CD4-positive, alpha-beta T cell (primary cell): ENCODE data around the gene HLF. TPM values are rescaled to one million over a fixed set of nuclear protein-coding genes. Genes with fewer than 3 reads are reported as not detected.

Experiments
- ATAC-seq: fragments of 200-7000 bp; cut with Tn5 transposase; one replicate; pipeline ENCODE4 v1.10.0; 2022; ENCODE audit warnings: mild to moderate bottlenecking; ENCODE audit not compliant: poor library complexity
- CTCF ChIA-PET: fragments of 350-600 bp; sonication (Branson Sonifier 250); formaldehyde crosslinking; loops from one replicate; lab custom pipeline; 2021; ENCODE audit warnings: antibody characterized with exemption, inconsistent platforms; lab: Charles Lee
- POLR2A ChIA-PET: fragments of 350-600 bp; sonication (Branson Sonifier 250); formaldehyde crosslinking; loops from one replicate; lab custom pipeline; 2021; ENCODE audit warnings: antibody characterized with exemption, inconsistent platforms; lab: Charles Lee
- DNase-seq, 14 experiments: peaks; one replicate each; pipeline ENCODE4 v3.0.0-alpha.2; 2013 to 2020; ENCODE audit warnings: mixed read lengths in 2 of 14
- H3K27ac ChIP-seq, 2 donors: one replicate each; pipeline versions ENCODE4 v1.5.1 to v1.7.0; 2013; ENCODE audit warnings: low read length in 2 of 2, low read depth in 1 of 2, mild to moderate bottlenecking in 1 of 2
- H3K27me3 ChIP-seq, 2 experiments: 1 replicate in 1 of 2; 2 replicates in 1 of 2; pipeline versions ENCODE4 v1.6.1 to v1.7.0; 2013; ENCODE audit warnings: low read length in 2 of 2, control low read depth in 1 of 2, mild to moderate bottlenecking in 1 of 2, moderate library complexity in 1 of 2; ENCODE audit not compliant: insufficient read depth in 2 of 2, control insufficient read depth in 1 of 2
- H3K36me3 ChIP-seq: one replicate; pipeline ENCODE4 v1.6.1; 2013; ENCODE audit warnings: low read length, control low read depth; ENCODE audit not compliant: insufficient read depth
- H3K4me1 ChIP-seq: one replicate; pipeline ENCODE4 v1.6.1; 2013; ENCODE audit warnings: low read length, control low read depth; ENCODE audit not compliant: insufficient read depth
- H3K4me3 ChIP-seq: one replicate; pipeline ENCODE4 v1.5.1; 2013; ENCODE audit warnings: mild to moderate bottlenecking, low read length, moderate library complexity
- H3K9me3 ChIP-seq, 2 experiments: 1 replicate in 1 of 2; 2 replicates in 1 of 2; pipeline versions ENCODE4 v1.6.1 to v1.7.0; 2013; ENCODE audit warnings: low read length in 2 of 2, mild to moderate bottlenecking in 2 of 2, control low read depth in 1 of 2, moderate library complexity in 1 of 2; ENCODE audit not compliant: control insufficient read depth in 1 of 2, insufficient read depth in 1 of 2
- H3K27ac Mint-ChIP-seq: one replicate; pipeline ENCODE4 v1.8.0; 2020; ENCODE audit warnings: mixed read lengths
- H3K27me3 Mint-ChIP-seq: one replicate; pipeline ENCODE4 v1.8.0; 2021; ENCODE audit warnings: mixed read lengths
- H3K36me3 Mint-ChIP-seq: one replicate; pipeline ENCODE4 v1.8.0; 2021; ENCODE audit warnings: low read depth, mixed read lengths
- H3K4me1 Mint-ChIP-seq: one replicate; pipeline ENCODE4 v1.8.0; 2021; ENCODE audit warnings: low read depth, mixed read lengths
- H3K4me3 Mint-ChIP-seq: one replicate; pipeline ENCODE4 v1.8.0; 2020; ENCODE audit warnings: mild to moderate bottlenecking, mixed read lengths
- H3K9me3 Mint-ChIP-seq: one replicate; pipeline ENCODE4 v1.8.0; 2020; ENCODE audit warnings: mixed read lengths
- CTCF ChIP-seq: fragments of 200-600 bp; IDR thresholded peaks from one replicate; pipeline ENCODE4 v1.8.0; 2022; ENCODE audit warnings: antibody characterized with exemption, mild to moderate bottlenecking
- intact Hi-C, 2 experiments: fragments of 100-400 bp; cut with DNase I in 1 of 2; cut with micrococcal nuclease in 1 of 2; formaldehyde crosslinking; loops; one replicate each; pipeline versions ENCODE4 v1.15.1 to v1.9.0; 2023 to 2025; cut with DNase I, micrococcal nuclease
- total RNA-seq, 174 experiments: library from RNA in 2 of 174; stranded (reverse) in 2 of 174; gene quantifications; one replicate each; pipeline ENCODE4 v1.2.3 and lab custom pipeline; 2021 to 2026

Gene HLF
- total RNA-seq, 2 experiments from 2014 or later, result 4.3 to 4.9 TPM

- no peak overlapping the region for H3K27ac Mint-ChIP-seq
These were observed 44.0 kb downstream of the HLF start for GRCh38 chr17:55308613-55309391.

GRCh38 chr17:55311767-55312375 lies 47.1 kb downstream of the HLF start:
- Mint-ChIP-seq H3K36me3 (no peaks in the 10 kb centered on the region), H3K9me3 (no peaks in the 10 kb centered on the region), H3K27ac (no peak overlapping the region), H3K27me3 (peaks cover 16% of the 10 kb centered on the region), H3K4me3 (no peak overlapping the region), H3K4me1 (no peaks in the 10 kb centered on the region)
- Histone ChIP-seq H3K36me3 (no peaks in the 10 kb centered on the region), H3K4me3 (no peak overlapping the region), H3K4me1 (no peaks in the 10 kb centered on the region), H3K27me3 (no peaks in the 10 kb centered on the region), H3K9me3 (no peaks in the 10 kb centered on the region), H3K27ac (no peak overlapping the region)
- CTCF ChIA-PET, result no interaction called here
- POLR2A ChIA-PET, result no interaction called here
- no peak for TF ChIP-seq CTCF
- DNase-seq (no peak), ATAC-seq (no peak)
- intact Hi-C loops, result no loop called here

More at GRCh38 chr17:55308613-55309391, 44.0 kb downstream of the HLF start:
- no peak for TF ChIP-seq CTCF
- no peaks in the 10 kb centered on the region for H3K36me3 Mint-ChIP-seq
- H3K4me1 ChIP-seq, result no peaks in the 10 kb centered on the region
- no peak overlapping the region for H3K27ac ChIP-seq
- no peaks in the 10 kb centered on the region for H3K4me1 Mint-ChIP-seq
- intact Hi-C loops, result no loop called here
- H3K27me3 ChIP-seq, result no peaks in the 10 kb centered on the region
- H3K4me3 Mint-ChIP-seq, result no peak overlapping the region
- no peaks in the 10 kb centered on the region for H3K9me3 ChIP-seq
- no peaks in the 10 kb centered on the region for H3K36me3 ChIP-seq
- ATAC-seq, result no peak
- POLR2A ChIA-PET, result no interaction called here
- H3K27me3 Mint-ChIP-seq, result peaks cover 16% of the 10 kb centered on the region
- H3K9me3 Mint-ChIP-seq, result no peaks in the 10 kb centered on the region
- CTCF ChIA-PET, result no interaction called here
- H3K4me3 ChIP-seq, result no peak overlapping the region
- DNase-seq, result no peak

- POLR2A ChIA-PET, result no interaction called here
- intact Hi-C loops, result no loop called here
- DNase-seq (no peak), ATAC-seq (no peak)
- Mint-ChIP-seq H3K9me3 (no peaks in the 10 kb centered on the region), H3K4me3 (no peak overlapping the region), H3K27ac (no peak overlapping the region), H3K27me3 (peaks cover 10% of the 10 kb centered on the region), H3K36me3 (no peaks in the 10 kb centered on the region), H3K4me1 (no peaks in the 10 kb centered on the region)
- CTCF ChIA-PET, result no interaction called here
- H3K27ac ChIP-seq, result no peak overlapping the region
- H3K36me3 ChIP-seq, result no peaks in the 10 kb centered on the region
- H3K4me1 ChIP-seq, result no peaks in the 10 kb centered on the region
- H3K4me3 ChIP-seq, result no peak overlapping the region
- H3K9me3 ChIP-seq, result no peaks in the 10 kb centered on the region
- TF ChIP-seq CTCF, result no peak
- no peaks in the 10 kb centered on the region for H3K27me3 ChIP-seq
These were observed 48.1 kb downstream of the HLF start for GRCh38 chr17:55312852-55313251.
